GM23338 (cell line): ENCODE results near the gene SMAGP. TPM values are rescaled to one million over a fixed set of nuclear protein-coding genes. Genes with fewer than 3 reads are reported as not detected.

Experiments
- ATAC-seq: fragments of 200-7000 bp; cut with Tn5 transposase; 3 replicates; pipeline ENCODE4 v1.9.1; 2020
- DNase-seq: peaks from one replicate; pipeline ENCODE4 v3.0.0-alpha.2; 2015; ENCODE audit warnings: low spot score
- H2AFZ ChIP-seq: fragments of 200-600 bp; sonication (generic); 2 replicates; pipeline ENCODE4 v1.8.0; 2016; ENCODE audit warnings: antibody characterized with exemption, mild to moderate bottlenecking, moderate library complexity
- H3F3A ChIP-seq: fragments of 200-600 bp; sonication (generic); replicated peaks from 2 replicates; pipeline ENCODE4 v1.8.0; 2017; ENCODE audit warnings: antibody characterized with exemption, mixed run types, low read depth
- H3K27ac ChIP-seq: fragments of 200-600 bp; sonication (generic); 2 replicates; pipeline ENCODE4 v1.6.1; 2016; ENCODE audit warnings: low read depth
- H3K27me3 ChIP-seq: fragments of 200-600 bp; sonication (generic); 2 replicates; pipeline ENCODE4 v1.8.0; 2016; ENCODE audit warnings: mild to moderate bottlenecking, mixed run types, moderate library complexity; ENCODE audit not compliant: insufficient read depth
- H3K36me3 ChIP-seq: fragments of 200-600 bp; sonication (generic); 2 replicates; pipeline ENCODE4 v1.8.0; 2016; ENCODE audit warnings: mild to moderate bottlenecking; ENCODE audit not compliant: insufficient read depth
- H3K4me1 ChIP-seq: fragments of 200-600 bp; sonication (generic); 2 replicates; pipeline ENCODE4 v1.8.0; 2016; ENCODE audit warnings: mild to moderate bottlenecking, moderate library complexity; ENCODE audit not compliant: insufficient read depth
- H3K4me2 ChIP-seq: fragments of 200-600 bp; sonication (generic); 2 replicates; pipeline ENCODE4 v1.7.1; 2017; ENCODE audit warnings: mixed run types
- H3K4me3 ChIP-seq: fragments of 200-600 bp; sonication (generic); 2 replicates; pipeline ENCODE4 v1.6.1; 2016; ENCODE audit warnings: mixed run types
- H3K79me2 ChIP-seq: fragments of 200-600 bp; sonication (generic); replicated peaks from 2 replicates; pipeline ENCODE4 v1.8.0; 2017; ENCODE audit warnings: mild to moderate bottlenecking; ENCODE audit not compliant: insufficient read depth
- H3K9me2 ChIP-seq: fragments of 200-600 bp; sonication (generic); 2 replicates; pipeline ENCODE4 v1.8.0; 2017; ENCODE audit not compliant: insufficient read depth
- H4K20me1 ChIP-seq: fragments of 200-600 bp; sonication (generic); replicated peaks from 2 replicates; pipeline ENCODE4 v1.8.0; 2017; ENCODE audit warnings: mild to moderate bottlenecking; ENCODE audit not compliant: insufficient read depth
- H3K27ac Mint-ChIP-seq: 2 replicates; pipeline ENCODE4 v1.8.0; 2020; ENCODE audit warnings: inconsistent platforms, mild to moderate bottlenecking, moderate library complexity, mixed read lengths
- H3K27me3 Mint-ChIP-seq: 3 replicates; pipeline ENCODE4 v1.8.0; 2022; ENCODE audit warnings: low read depth, mild to moderate bottlenecking, moderate library complexity, mixed read lengths, inconsistent platforms; ENCODE audit not compliant: insufficient read depth, poor library complexity
- H3K36me3 Mint-ChIP-seq: 3 replicates; pipeline ENCODE4 v1.8.0; 2021; ENCODE audit warnings: low read depth, mild to moderate bottlenecking, inconsistent platforms, moderate library complexity, mixed read lengths
- H3K4me1 Mint-ChIP-seq: 3 replicates; pipeline ENCODE4 v1.8.0; 2020; ENCODE audit warnings: mild to moderate bottlenecking, inconsistent platforms, mixed read lengths
- H3K4me3 Mint-ChIP-seq: 3 replicates; pipeline ENCODE4 v1.8.0; 2021; ENCODE audit warnings: moderate library complexity, mild to moderate bottlenecking, inconsistent platforms, mixed read lengths
- H3K9me3 Mint-ChIP-seq: 3 replicates; pipeline ENCODE4 v1.8.0; 2020; ENCODE audit warnings: moderate library complexity, mild to moderate bottlenecking, inconsistent platforms, mixed read lengths
- CREB1 ChIP-seq: fragments of 250-450 bp; sonication (Bioruptor Pico); IDR thresholded peaks from 2 replicates; pipeline ENCODE4 v1.5.0; 2020; ENCODE audit warnings: low read depth, mild to moderate bottlenecking, moderate library complexity
- EZH2 ChIP-seq: fragments of 200-600 bp; sonication (generic); IDR thresholded peaks from one replicate; pipeline ENCODE4 v1.8.0; 2017; ENCODE audit warnings: antibody characterized with exemption, mild to moderate bottlenecking, low read depth; ENCODE audit not compliant: unreplicated experiment
- EZH2phosphoT487 ChIP-seq: fragments of 200-600 bp; sonication (generic); IDR thresholded peaks from one replicate; pipeline ENCODE4 v1.8.1; 2018; ENCODE audit warnings: antibody characterized with exemption; ENCODE audit not compliant: unreplicated experiment
- JUNB ChIP-seq: IDR thresholded peaks from one replicate; pipeline ENCODE4 v1.6.1; 2016; ENCODE audit warnings: antibody characterized with exemption; ENCODE audit not compliant: unreplicated experiment
- NANOG ChIP-seq: IDR thresholded peaks from 2 replicates; pipeline ENCODE4 v1.6.1; 2016; ENCODE audit warnings: antibody characterized with exemption, borderline replicate concordance
- POLR2AphosphoS5 ChIP-seq: IDR thresholded peaks from 2 replicates; pipeline ENCODE4 v1.6.1; 2016; ENCODE audit warnings: antibody characterized with exemption, low read depth
- STAT1 ChIP-seq: IDR thresholded peaks from one replicate; pipeline ENCODE4 v1.6.1; 2016; ENCODE audit warnings: antibody characterized with exemption; ENCODE audit not compliant: unreplicated experiment
- ZNF114 ChIP-seq: fragments of 250-450 bp; sonication (Bioruptor Pico); IDR thresholded peaks from 2 replicates; pipeline ENCODE4 v1.5.0; 2020; ENCODE audit warnings: mild to moderate bottlenecking, moderate library complexity
- ZNF331 ChIP-seq: fragments of 250-450 bp; sonication (Bioruptor Pico); IDR thresholded peaks from 2 replicates; pipeline ENCODE4 v1.5.0; 2020; ENCODE audit warnings: low read depth, mild to moderate bottlenecking, moderate library complexity
- polyA plus RNA-seq: library from polyadenylated mRNA; unstranded; fragments of >200 nt; fragmentation: Nextera tagmentation; extraction: Ambion mirVana; gene quantifications from 2 replicates; pipeline ENCODE4 v1.2.1, GENCODE V29; 2016
- total RNA-seq: library from RNA; depleted of rRNA; stranded (reverse); fragments of >200 nt; shearing (Covaris generic); gene quantifications from 2 replicates; pipeline ENCODE4 v1.2.3, GENCODE V29; 2014
- TF ChIP-seq, protein P1 (sequence below), 2 experiments: fragments of 200-600 bp in 1 of 2; sonication (generic) in 1 of 2; conservative IDR thresholded peaks; 2 replicates each; pipeline versions ENCODE4 v1.5.1 to v1.6.1; 2016 to 2017; ENCODE audit warnings: antibody characterized with exemption in 2 of 2, low read depth in 2 of 2, mild to moderate bottlenecking in 2 of 2, moderate library complexity in 1 of 2
- TF ChIP-seq, protein P2 (sequence below): fragments of 250-450 bp; sonication (Bioruptor Pico); IDR thresholded peaks from 2 replicates; pipeline ENCODE4 v1.5.0; 2020; ENCODE audit warnings: mild to moderate bottlenecking, moderate library complexity
- TF ChIP-seq, protein P3 (sequence below): IDR thresholded peaks from 2 replicates; pipeline ENCODE4 v1.6.1; 2016; ENCODE audit warnings: antibody characterized with exemption
- TF ChIP-seq, protein P4 (sequence below): IDR thresholded peaks from one replicate; pipeline ENCODE4 v1.6.1; 2018; ENCODE audit warnings: antibody characterized with exemption; ENCODE audit not compliant: unreplicated experiment

SMAGP gene
- total and polyA plus RNA-seq, 2 experiments from 2014 or later: 4.7 to 8.2 TPM

DNA sequence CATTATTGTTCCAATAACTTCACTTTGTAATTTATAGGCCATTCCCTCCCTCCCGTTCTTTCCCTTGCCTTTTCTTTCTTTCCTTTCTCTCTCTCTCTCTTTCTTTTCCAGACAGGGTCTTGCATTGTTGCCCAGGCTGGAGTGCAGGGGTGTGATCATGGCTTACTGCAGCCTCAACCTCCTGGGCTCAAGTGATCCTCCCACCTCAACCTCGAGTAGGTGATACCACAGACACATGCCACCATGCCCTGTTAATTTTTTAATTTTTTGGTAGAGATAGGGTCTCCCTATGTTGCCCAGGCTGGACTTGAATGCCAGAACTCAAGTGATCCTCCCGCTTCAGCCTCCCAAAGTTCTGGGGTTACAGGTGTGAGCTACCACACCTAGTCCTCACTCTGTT lies 45.6 kb downstream of the SMAGP start:
- no peak for DNase-seq
- ATAC-seq: no peak
- Mint-ChIP-seq H3K27ac (no peak overlapping the region), H3K9me3 (no peaks in the 10 kb centered on the region), H3K4me3 (no peak overlapping the region), H3K27me3 (no peaks in the 10 kb centered on the region), H3K4me1 (peaks cover 3% of the 10 kb centered on the region; the same call in 1 of the 3 replicates), H3K36me3 (no peaks in the 10 kb centered on the region)
- peaks cover under 1% of the 10 kb centered on the region; the same call in 1 of the 2 replicates for H3K4me1 ChIP-seq
- H3K27ac ChIP-seq: no peak overlapping the region
- H4K20me1 ChIP-seq: no peaks in the 10 kb centered on the region
- H3K4me2 ChIP-seq: no peak overlapping the region
- TF ChIP-seq NANOG (no peak), EZH2phosphoT487 (no peak), ZNF114 (CRISPR knock-in tag) (no peak), EZH2 (no peak), ZNF331 (CRISPR knock-in tag) (no peak), POLR2AphosphoS5 (no peak), JUNB (no peak), CREB1 (no peak), STAT1 (no peak)
- TF ChIP-seq, protein P1, sequence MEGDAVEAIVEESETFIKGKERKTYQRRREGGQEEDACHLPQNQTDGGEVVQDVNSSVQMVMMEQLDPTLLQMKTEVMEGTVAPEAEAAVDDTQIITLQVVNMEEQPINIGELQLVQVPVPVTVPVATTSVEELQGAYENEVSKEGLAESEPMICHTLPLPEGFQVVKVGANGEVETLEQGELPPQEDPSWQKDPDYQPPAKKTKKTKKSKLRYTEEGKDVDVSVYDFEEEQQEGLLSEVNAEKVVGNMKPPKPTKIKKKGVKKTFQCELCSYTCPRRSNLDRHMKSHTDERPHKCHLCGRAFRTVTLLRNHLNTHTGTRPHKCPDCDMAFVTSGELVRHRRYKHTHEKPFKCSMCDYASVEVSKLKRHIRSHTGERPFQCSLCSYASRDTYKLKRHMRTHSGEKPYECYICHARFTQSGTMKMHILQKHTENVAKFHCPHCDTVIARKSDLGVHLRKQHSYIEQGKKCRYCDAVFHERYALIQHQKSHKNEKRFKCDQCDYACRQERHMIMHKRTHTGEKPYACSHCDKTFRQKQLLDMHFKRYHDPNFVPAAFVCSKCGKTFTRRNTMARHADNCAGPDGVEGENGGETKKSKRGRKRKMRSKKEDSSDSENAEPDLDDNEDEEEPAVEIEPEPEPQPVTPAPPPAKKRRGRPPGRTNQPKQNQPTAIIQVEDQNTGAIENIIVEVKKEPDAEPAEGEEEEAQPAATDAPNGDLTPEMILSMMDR (conservative IDR thresholded peaks at IDR 0.05; ENCODE audit: low read depth in 2 of 2): no peak
- TF ChIP-seq, protein P2, sequence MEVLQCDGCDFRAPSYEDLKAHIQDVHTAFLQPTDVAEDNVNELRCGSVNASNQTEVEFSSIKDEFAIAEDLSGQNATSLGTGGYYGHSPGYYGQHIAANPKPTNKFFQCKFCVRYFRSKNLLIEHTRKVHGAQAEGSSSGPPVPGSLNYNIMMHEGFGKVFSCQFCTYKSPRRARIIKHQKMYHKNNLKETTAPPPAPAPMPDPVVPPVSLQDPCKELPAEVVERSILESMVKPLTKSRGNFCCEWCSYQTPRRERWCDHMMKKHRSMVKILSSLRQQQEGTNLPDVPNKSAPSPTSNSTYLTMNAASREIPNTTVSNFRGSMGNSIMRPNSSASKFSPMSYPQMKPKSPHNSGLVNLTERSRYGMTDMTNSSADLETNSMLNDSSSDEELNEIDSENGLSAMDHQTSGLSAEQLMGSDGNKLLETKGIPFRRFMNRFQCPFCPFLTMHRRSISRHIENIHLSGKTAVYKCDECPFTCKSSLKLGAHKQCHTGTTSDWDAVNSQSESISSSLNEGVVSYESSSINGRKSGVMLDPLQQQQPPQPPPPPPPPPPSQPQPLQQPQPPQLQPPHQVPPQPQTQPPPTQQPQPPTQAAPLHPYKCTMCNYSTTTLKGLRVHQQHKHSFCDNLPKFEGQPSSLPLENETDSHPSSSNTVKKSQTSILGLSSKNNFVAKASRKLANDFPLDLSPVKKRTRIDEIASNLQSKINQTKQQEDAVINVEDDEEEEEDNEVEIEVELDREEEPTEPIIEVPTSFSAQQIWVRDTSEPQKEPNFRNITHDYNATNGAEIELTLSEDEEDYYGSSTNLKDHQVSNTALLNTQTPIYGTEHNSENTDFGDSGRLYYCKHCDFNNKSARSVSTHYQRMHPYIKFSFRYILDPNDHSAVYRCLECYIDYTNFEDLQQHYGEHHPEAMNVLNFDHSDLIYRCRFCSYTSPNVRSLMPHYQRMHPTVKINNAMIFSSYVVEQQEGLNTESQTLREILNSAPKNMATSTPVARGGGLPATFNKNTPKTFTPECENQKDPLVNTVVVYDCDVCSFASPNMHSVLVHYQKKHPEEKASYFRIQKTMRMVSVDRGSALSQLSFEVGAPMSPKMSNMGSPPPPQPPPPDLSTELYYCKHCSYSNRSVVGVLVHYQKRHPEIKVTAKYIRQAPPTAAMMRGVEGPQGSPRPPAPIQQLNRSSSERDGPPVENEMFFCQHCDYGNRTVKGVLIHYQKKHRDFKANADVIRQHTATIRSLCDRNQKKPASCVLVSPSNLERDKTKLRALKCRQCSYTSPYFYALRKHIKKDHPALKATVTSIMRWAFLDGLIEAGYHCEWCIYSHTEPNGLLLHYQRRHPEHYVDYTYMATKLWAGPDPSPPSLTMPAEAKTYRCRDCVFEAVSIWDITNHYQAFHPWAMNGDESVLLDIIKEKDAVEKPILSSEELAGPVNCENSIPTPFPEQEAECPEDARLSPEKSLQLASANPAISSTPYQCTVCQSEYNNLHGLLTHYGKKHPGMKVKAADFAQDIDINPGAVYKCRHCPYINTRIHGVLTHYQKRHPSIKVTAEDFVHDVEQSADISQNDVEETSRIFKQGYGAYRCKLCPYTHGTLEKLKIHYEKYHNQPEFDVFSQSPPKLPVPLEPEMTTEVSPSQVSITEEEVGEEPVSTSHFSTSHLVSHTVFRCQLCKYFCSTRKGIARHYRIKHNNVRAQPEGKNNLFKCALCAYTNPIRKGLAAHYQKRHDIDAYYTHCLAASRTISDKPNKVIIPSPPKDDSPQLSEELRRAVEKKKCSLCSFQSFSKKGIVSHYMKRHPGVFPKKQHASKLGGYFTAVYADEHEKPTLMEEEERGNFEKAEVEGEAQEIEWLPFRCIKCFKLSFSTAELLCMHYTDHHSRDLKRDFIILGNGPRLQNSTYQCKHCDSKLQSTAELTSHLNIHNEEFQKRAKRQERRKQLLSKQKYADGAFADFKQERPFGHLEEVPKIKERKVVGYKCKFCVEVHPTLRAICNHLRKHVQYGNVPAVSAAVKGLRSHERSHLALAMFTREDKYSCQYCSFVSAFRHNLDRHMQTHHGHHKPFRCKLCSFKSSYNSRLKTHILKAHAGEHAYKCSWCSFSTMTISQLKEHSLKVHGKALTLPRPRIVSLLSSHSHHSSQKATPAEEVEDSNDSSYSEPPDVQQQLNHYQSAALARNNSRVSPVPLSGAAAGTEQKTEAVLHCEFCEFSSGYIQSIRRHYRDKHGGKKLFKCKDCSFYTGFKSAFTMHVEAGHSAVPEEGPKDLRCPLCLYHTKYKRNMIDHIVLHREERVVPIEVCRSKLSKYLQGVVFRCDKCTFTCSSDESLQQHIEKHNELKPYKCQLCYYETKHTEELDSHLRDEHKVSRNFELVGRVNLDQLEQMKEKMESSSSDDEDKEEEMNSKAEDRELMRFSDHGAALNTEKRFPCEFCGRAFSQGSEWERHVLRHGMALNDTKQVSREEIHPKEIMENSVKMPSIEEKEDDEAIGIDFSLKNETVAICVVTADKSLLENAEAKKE (CRISPR knock-in tag): no peak
- TF ChIP-seq, protein P3, sequence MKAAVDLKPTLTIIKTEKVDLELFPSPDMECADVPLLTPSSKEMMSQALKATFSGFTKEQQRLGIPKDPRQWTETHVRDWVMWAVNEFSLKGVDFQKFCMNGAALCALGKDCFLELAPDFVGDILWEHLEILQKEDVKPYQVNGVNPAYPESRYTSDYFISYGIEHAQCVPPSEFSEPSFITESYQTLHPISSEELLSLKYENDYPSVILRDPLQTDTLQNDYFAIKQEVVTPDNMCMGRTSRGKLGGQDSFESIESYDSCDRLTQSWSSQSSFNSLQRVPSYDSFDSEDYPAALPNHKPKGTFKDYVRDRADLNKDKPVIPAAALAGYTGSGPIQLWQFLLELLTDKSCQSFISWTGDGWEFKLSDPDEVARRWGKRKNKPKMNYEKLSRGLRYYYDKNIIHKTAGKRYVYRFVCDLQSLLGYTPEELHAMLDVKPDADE: no peak
- TF ChIP-seq, protein P4, sequence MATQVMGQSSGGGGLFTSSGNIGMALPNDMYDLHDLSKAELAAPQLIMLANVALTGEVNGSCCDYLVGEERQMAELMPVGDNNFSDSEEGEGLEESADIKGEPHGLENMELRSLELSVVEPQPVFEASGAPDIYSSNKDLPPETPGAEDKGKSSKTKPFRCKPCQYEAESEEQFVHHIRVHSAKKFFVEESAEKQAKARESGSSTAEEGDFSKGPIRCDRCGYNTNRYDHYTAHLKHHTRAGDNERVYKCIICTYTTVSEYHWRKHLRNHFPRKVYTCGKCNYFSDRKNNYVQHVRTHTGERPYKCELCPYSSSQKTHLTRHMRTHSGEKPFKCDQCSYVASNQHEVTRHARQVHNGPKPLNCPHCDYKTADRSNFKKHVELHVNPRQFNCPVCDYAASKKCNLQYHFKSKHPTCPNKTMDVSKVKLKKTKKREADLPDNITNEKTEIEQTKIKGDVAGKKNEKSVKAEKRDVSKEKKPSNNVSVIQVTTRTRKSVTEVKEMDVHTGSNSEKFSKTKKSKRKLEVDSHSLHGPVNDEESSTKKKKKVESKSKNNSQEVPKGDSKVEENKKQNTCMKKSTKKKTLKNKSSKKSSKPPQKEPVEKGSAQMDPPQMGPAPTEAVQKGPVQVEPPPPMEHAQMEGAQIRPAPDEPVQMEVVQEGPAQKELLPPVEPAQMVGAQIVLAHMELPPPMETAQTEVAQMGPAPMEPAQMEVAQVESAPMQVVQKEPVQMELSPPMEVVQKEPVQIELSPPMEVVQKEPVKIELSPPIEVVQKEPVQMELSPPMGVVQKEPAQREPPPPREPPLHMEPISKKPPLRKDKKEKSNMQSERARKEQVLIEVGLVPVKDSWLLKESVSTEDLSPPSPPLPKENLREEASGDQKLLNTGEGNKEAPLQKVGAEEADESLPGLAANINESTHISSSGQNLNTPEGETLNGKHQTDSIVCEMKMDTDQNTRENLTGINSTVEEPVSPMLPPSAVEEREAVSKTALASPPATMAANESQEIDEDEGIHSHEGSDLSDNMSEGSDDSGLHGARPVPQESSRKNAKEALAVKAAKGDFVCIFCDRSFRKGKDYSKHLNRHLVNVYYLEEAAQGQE: no peak
- H3K79me2 ChIP-seq: peaks cover 5% of the 10 kb centered on the region; the same call in 1 of the 2 replicates
- no peaks in the 10 kb centered on the region for H3K9me2 ChIP-seq
- no peaks in the 10 kb centered on the region for H3K36me3 ChIP-seq
- no peaks in the 10 kb centered on the region for H3K27me3 ChIP-seq
- no peaks in the 10 kb centered on the region for H3F3A ChIP-seq
- H3K4me3 ChIP-seq: no peak overlapping the region
- no peak overlapping the region for H2AFZ ChIP-seq
